Measurements from ENCODE around the gene AIFM2.

The AIFM2 gene

GRCh38 chr10:70169649-70170364 is 37.2 kb upstream of the AIFM2 start:
- in situ Hi-C loops (cut with MboI; ENCODE audit: low pct_unique_long_range_greater_than_20kb, low sequenced_read_pairs, unreplicated experiment) = no loop called here
- no peak for DNase-seq (ENCODE audit: low spot score)
- no peak for TF ChIP-seq CTCF (IDR thresholded peaks at IDR 0.05; ENCODE audit: extremely low read depth, insufficient read depth, missing control alignments)

GRCh38 chr10:70169011-70169410 is 36.4 kb upstream of the AIFM2 start:
- in situ Hi-C loops (cut with MboI; ENCODE audit: low pct_unique_long_range_greater_than_20kb, low sequenced_read_pairs, unreplicated experiment) = no loop called here
- DNase-seq (ENCODE audit: low spot score) = no peak

GRCh38 chr10:70167246-70167645 is 34.6 kb upstream of the AIFM2 start:
- in situ Hi-C loops (cut with MboI; ENCODE audit: low pct_unique_long_range_greater_than_20kb, low sequenced_read_pairs, unreplicated experiment) = no loop called here
- TF ChIP-seq CTCF (IDR thresholded peaks at IDR 0.05; ENCODE audit: extremely low read depth, insufficient read depth, missing control alignments) = no peak
- DNase-seq (ENCODE audit: low spot score) = no peak

More at GRCh38 chr10:70169011-70169410, 36.4 kb upstream of the AIFM2 start:
- TF ChIP-seq CTCF (IDR thresholded peaks at IDR 0.05; ENCODE audit: extremely low read depth, insufficient read depth, missing control alignments) = no peak

- in situ Hi-C loops (cut with MboI; ENCODE audit: low pct_unique_long_range_greater_than_20kb, low sequenced_read_pairs, unreplicated experiment) = no loop called here
- no peak for TF ChIP-seq CTCF (IDR thresholded peaks at IDR 0.05; ENCODE audit: extremely low read depth, insufficient read depth, missing control alignments)
- no peak for DNase-seq (ENCODE audit: low spot score)
These were observed 33.8 kb upstream of the AIFM2 start for GRCh38 chr10:70166394-70166793.

- DNase-seq (ENCODE audit: low spot score) = no peak
- TF ChIP-seq CTCF (IDR thresholded peaks at IDR 0.05; ENCODE audit: extremely low read depth, insufficient read depth, missing control alignments) = no peak
- in situ Hi-C loops (cut with MboI; ENCODE audit: low pct_unique_long_range_greater_than_20kb, low sequenced_read_pairs, unreplicated experiment) = no loop called here
These were observed 31.5 kb upstream of the AIFM2 start for GRCh38 chr10:70164163-70164562.

- TF ChIP-seq CTCF (IDR thresholded peaks at IDR 0.05; ENCODE audit: extremely low read depth, insufficient read depth, missing control alignments) = no peak
- no peak for DNase-seq (ENCODE audit: low spot score)
- in situ Hi-C loops (cut with MboI; ENCODE audit: low pct_unique_long_range_greater_than_20kb, low sequenced_read_pairs, unreplicated experiment) = no loop called here
These were observed 30.8 kb upstream of the AIFM2 start for GRCh38 chr10:70163448-70163847.

All from GM13977 (cell line).